H1 (cell line): ENCODE measurements around the gene BRIP1. TPM values are rescaled to one million over a fixed set of nuclear protein-coding genes. Genes with fewer than 3 reads are reported as not detected.

Experiments
- CHD7 ChIP-seq: fragments of 300-600 bp; sonication (generic); IDR thresholded peaks from 2 replicates; pipeline ENCODE4 v1.7.1; 2012; ENCODE audit warnings: low read length, moderate library complexity, mild to moderate bottlenecking, inconsistent platforms; ENCODE audit not compliant: insufficient replicate concordance
- EZH2 ChIP-seq: fragments of 200-600 bp; sonication (generic); IDR thresholded peaks from 2 replicates; pipeline ENCODE4 v1.7.1; 2012; ENCODE audit warnings: low read depth, mild to moderate bottlenecking, moderate library complexity, low read length, inconsistent platforms; ENCODE audit not compliant: severe bottlenecking
- RBBP5 ChIP-seq: IDR thresholded peaks from 2 replicates; pipeline ENCODE4 v1.7.1; 2012; ENCODE audit warnings: low read depth, mild to moderate bottlenecking, inconsistent platforms, low read length, moderate library complexity, borderline replicate concordance
- polyA plus RNA-seq, 7 experiments: library from polyadenylated mRNA; depleted of rRNA in 3 of 7; stranded (reverse) in 5 of 7; unstranded in 2 of 7; fragments of >200 nt in 5 of 7; fragments of 200-250 nt in 2 of 7; gene quantifications; 1 replicate in 5 of 7; 2 replicates in 1 of 7; 4 replicates in 1 of 7; pipeline versions ENCODE4 v1.2.1 to v1.2.3, GENCODE V29; 2011 to 2013; ENCODE audit warnings: missing spikeins in 2 of 7, mixed read lengths in 2 of 7
- total RNA-seq: library from RNA; stranded (reverse); fragmentation: NEBNext Ultra II Directional; extraction: Animal tissue kit (Norgen Biotek cat#: 25700); gene quantifications from 2 replicates; pipeline ENCODE4 v1.2.1, GENCODE V29; 2021

BRIP1 gene
- total and polyA plus RNA-seq, 2 of the 8 experiments (the other 6 are each of a cell fraction or from before 2014, with no cell fraction given), result 5.8 to 19.2 TPM

GRCh38 chr17:61723914-61724313 lies 139.4 kb downstream of the BRIP1 start (continued):
- TF ChIP-seq CHD7 (no peak), RBBP5 (no peak), EZH2 (no peak)
- TF ChIP-seq, all 59 proteins: peak for 0
